Measurements from ENCODE around the gene PPP1R3E.
"Not testable (repeated sequence)": the region's sequence is repeated elsewhere in the genome, so short reads cannot be mapped to it uniquely, and the experiment has no call there.

The PPP1R3E gene

DNA sequence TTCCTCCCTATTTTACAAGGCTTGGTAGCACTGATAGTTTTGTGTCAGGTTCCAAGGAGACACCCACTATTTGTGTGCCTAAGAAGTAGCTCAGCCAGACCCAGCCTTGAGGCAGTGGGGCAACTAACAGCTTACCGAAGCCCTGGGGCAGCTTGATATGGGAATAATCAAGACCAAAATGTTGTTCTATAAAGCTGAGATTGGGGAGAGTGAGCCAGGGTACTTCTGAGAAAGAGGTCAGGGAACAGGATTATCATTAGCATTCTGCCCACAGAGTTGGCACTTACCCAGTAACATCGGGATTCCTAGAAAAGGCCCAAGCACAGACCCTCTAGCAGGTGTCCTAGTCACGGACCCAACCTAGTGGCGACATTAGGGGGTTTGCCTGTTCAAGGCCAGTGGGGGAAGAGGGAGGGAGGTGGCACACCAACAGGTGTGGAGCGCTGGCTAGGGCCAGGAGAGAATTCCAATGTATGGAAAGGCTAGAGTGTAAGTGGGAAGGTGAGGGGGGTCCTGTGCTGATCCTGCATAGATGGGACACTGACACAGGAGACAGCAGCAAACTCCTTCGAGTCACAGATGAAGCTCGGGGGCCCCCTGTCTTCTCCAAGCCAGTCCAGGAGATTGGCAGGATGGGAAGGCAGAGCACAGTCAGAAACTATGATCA lies 4.9 kb downstream of the PPP1R3E start:
- DNase-seq (ENCODE audit: low read depth in 2 of 2, low spot score in 1 of 2), result no peak

DNA sequence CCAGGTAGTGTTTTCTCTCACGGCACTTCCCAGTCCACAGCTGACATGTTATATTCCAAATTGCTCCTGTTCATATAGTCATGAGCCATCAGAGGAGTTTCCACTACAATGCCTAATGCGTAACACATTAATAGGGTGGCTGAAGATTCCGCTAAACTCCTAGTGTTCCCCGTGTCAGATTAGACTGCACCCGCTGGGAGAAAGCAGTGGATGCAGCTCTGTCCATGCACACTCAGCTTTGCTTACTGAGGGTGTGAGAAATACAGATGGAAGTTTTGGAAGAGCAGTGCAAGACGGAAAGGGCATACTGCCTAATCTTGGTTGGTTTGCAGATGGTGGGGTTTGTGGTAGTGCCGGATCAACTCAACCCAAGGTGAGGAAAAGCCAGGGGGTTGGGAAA lies 5.6 kb downstream of the PPP1R3E start:
- no peak for DNase-seq (ENCODE audit: low read depth in 2 of 2, low spot score in 1 of 2)

DNA sequence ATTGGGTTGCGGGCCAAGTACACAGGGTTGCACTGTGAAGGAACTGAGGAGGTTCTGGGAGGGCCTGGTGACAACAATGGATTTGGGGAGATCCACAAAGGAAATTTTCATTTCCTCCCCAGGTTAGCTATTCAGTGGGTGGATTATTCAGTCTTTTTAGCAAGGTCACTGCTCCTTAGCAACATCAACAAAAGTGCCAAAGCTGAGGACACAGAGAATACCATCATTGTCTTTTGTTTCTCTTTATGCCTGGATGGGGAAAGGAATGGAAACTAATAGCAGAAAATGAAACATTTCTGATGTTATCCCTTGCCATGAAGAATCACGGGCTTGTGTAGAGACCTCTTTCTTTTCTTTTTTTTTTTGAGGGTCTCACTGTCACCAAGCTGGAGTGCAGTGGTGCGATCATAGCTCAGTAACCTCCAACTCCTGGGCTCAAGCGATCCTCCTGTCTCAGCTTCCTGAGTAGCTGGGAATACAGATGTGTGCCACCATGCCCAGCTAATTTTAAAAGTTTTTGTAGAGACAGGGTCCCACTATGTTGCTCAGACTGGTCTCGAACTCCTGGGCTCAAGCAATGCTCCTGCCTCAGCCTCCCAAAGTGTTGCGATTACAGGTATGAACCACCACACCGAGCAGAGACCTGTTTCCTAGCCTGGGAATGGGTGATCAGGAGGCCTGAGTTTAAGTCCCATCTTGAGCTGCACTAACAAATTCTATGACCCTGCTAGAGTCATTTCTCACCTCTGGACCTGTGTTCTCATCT lies 6.5 kb downstream of the PPP1R3E start:
- DNase-seq (ENCODE audit: low read depth in 2 of 2, low spot score in 1 of 2), result no peak

DNA sequence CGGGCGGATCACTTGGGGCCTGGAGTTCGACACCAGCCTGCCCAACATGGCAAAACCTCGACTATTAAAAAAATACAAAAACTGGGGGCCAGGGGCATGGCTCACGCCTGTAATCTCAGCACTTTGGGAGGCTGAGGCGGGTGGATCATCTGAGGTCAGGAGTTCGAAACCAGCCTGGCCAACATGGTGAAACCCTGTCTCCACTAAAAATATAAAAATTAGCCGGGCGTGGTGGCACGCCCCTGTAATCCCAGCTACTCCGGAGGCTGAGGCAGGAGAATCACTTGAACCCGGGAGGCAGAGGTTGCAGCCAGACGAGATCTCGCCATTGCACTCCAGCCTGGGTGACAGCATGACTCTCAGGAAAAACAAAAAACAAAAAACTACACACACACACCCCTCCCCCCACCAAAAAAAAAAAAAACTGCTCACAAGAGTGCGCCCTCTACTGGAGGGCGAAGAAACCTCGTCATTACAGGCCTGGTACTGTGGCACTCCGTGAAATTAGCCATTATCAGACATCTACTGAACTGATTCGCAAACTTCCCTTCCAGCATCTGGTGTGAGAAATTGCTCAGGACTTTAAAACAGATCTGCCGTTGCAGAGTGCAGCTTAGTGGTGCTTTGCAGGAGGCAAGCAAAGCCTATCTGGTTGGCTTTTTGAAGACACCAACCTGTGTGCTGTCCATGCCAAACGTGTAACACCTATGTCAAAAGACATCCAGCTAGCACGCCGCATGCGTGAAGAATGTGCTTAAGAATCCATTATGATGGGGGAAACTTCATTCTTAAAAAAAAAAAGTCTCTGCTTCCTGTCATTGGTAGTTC lies 7.7 kb downstream of the PPP1R3E start:
- peak in 1 of 2 donors; percentile 35 for DNase-seq (ENCODE audit: low read depth in 2 of 2, low spot score in 1 of 2)

DNA sequence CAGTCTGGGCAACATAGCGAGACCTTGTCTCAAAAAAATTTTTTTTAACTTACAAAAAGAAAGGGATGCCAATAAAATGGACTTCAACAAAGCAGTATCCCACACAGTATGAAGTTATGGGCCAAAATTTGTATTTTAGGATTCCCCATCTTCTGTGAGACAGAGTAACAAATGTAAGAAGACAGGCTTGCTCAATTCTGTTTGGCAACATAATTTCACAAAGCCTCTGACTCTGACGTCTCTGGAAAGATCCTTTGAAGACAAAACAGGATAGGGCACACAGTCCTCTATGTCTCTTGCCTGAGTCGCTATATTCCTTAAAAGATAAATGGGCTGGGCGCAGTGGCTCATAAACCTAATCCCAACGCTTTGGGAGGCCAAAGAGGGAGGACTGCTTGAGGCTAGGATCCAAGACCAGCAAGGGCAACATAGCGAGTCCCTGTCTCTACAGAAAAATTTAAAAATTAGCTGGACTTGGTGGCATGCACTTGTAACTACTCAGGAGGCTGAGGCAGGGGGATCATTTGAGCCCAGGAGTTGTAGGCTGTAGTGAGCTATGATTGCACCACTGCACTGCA lies 15.7 kb downstream of the PPP1R3E start:
- no peak for DNase-seq (ENCODE audit: low read depth in 2 of 2, low spot score in 1 of 2)

DNA sequence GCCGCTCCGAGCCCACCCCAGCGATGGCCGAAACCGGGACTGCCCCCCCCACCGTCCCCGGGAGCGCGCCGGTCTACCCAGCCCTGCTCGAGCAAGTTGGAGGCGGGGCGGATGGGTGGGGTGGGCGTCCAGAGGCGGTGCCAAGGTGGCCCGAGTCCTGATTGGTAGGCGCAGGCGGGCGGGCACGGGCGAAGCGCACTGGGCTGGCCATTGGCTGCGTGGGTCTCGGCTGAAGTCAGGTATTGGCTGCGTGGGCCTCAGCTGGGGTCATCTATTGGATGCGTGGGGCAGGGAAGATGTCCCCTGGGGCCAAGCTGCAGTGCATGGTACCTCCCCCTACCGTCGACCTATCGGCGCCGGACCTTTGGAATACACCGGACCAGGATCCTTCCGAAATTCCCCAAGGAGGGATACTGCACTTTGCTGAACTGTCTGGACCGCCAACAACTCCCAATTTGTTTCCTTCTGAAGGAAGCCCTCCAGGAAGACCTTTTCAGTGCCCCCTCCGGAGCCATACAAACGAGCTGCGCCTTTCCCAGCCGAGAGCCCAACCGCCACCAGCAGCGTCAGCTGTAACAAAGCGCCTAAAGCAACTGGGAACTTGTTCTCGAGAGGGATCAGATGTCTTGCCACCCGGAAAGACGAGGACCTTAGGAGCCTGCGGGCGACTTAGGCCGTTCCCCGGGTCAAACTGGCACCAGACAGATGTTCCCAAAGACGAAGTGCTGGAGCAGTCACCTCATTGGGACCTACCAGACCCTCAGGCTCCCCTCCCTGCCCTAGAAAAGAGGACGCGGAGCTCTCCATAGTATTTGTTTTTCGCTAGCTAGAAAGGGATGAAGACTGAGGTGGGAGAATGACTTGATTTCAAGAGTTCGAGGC lies 16.4 kb downstream of the PPP1R3E start, which contains the start of gene HOMEZ:
HOMEZ (minus strand) TSS at position 113 of the 882 bp plus-strand sequence. CDS start 180 bp downstream, outside the sequence.
- DNase-seq (ENCODE audit: low read depth in 2 of 2, low spot score in 1 of 2), result peak; percentile 96

DNA sequence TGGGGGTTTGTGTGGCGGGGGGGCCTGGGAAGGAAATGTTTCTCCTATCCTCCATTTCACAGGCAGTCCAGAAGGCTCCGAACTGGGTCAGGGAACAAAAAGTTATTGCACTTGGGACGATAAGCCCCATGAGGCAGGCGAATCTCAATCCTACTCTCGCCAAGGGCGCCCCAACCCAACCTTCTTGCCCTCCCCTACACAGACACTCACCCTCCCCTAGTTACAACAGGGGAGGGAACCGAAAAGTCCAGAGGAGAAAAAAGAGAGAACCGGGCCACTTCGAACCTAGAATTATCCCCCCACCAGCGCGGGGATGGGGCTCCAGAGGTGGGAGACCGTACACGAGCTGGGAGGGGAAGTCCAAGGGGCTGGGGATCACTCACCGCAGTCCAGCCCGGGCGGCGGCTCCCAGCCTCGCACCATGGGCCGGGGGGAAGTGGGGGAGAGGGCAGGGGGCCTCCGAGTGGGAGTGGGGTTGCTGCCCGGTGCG lies 17.1 kb downstream of the PPP1R3E start:
- DNase-seq (ENCODE audit: low read depth in 2 of 2, low spot score in 1 of 2), result no peak

DNA sequence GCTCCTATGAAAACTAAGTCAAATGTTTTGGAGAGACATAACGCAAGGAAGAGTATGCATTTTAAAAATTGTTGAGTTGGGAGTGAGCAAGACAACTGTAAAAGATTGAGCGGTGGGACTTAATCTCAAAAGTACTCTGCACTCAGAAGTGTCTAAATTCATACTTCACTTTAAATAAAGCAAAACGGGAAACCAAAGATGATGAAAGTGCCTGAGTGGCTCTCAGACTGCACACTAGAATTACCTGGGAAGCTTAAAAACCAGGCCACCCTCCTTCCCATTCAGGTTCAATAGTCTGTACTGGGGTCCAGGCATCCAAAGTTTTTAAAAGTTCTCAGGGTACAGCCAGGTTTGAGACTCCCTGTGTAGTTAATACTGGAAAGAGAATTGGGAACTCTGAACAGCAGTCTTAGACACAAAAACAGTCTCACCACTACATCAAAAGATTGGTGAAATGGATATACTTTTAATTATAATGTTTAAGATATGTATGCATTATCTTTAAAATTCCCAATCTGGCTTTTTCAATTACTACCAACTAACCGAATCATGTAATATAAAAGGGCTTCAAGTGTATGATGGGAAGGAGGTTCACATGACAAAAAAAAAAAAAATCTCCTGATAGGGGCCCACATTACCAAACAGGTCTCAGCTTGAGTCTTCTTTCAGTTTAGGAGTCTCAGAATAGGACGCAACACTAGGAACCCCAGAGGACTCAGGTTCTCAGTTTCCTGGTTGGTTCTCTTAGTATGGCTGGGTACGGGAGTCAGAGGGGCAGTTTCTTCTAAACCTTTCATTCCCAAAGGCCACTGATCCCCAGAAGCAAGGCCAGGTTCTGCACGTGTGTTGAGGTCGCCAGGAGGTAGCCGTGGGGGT lies 17.8 kb downstream of the PPP1R3E start:
- DNase-seq (ENCODE audit: low read depth in 2 of 2, low spot score in 1 of 2), result no peak

DNA sequence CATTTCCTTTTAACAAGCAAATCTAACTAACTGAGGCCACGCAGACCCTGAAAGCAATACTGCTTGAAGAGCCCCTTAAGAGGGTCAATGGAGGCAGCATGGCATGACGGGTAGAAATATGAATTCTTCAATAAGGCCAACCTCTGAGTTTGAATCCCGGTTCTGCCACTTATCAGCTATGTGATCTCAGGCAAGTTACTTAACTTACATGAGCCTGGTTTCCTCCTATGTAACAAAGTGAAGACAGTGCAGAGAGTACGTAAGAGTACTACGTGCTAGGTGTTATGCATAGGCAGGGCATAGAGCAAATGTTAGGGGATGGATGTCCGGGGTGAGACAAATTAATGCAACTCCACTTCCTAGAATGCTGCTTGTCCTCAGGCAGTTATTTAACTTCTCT lies 21.4 kb downstream of the PPP1R3E start:
- no peak for DNase-seq (ENCODE audit: low read depth in 2 of 2, low spot score in 1 of 2)

DNA sequence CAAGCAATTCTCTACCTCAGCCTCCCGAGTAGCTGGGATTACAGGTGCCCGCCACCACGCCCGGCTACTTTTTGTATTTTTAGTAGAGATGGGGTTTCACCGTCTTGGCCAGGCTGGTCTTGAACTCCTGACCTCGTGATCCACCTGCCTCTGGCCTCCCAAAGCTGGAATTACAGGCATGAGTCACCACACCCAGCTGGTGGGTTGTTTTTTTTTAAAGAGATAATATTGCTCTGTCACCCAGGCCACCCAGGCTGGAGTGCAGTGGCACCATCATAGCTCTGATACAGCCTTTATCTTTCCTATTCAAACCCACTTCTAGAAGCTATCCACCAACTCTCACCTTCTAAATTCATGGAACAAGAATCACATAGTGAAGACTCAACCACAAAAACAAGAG lies 24.7 kb downstream of the PPP1R3E start:
- not testable (repeated sequence) for DNase-seq (ENCODE audit: low read depth in 2 of 2, low spot score in 1 of 2)

DNA sequence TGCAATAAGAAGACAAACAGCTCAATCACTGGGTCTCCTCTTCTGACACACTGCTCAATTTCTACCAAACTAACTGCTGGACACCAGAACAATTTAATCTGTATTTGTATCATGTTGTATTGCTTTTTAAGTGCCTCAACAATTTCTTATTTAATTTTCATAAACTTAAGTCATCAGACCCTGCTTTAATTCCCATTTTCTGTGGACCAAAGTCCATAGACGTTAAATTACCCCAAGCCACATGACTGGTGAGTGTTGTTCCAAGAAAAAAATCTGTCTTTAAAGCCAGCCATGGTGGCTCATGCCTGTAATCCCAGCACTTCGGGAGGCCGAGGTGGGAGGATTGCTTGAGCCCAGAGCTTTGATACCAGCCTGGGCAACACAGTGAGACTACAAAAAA lies 25.5 kb downstream of the PPP1R3E start:
- DNase-seq (ENCODE audit: low read depth in 2 of 2, low spot score in 1 of 2), result no peak

DNA sequence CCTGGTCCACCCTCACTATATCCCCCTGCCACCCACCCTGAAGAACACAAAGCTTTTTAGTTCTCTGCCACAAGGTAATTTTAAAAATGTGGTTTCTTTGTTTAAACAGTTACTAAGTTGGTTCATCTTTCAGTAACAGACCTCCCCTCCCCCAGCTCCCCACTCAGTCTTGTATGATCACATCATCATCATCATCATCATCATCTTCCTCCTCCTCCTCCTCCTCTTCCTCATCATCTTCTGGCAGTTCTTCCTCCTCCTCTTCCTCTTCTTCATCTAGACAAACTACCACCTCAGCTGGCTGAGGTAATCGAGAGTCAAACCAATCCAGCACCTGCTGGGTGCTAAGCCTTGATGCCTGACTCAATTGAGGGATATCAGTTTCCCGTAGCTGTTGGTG lies 27.2 kb downstream of the PPP1R3E start:
- DNase-seq (ENCODE audit: low read depth in 2 of 2, low spot score in 1 of 2), result no peak

DNA sequence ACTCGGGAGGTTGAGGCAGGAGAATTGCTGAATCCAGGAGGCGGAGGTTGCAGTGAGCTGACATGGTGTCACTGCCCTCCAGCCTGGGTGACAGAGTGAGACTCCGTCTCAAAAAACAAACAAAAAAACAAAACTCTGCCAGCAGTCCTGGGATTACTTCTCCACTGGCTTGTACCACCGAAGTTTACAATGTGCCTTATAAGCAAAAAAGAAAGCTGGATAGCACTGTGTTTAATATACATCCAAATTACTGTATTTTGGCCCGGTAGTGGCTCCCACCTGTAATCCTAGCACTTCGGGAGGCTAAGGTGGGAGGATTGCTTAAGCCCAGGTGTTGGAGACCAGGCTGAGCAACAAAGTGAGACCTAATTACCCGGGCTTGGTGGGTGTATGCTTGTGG lies 33.5 kb downstream of the PPP1R3E start:
- DNase-seq (ENCODE audit: low read depth in 2 of 2, low spot score in 1 of 2), result no peak

DNA sequence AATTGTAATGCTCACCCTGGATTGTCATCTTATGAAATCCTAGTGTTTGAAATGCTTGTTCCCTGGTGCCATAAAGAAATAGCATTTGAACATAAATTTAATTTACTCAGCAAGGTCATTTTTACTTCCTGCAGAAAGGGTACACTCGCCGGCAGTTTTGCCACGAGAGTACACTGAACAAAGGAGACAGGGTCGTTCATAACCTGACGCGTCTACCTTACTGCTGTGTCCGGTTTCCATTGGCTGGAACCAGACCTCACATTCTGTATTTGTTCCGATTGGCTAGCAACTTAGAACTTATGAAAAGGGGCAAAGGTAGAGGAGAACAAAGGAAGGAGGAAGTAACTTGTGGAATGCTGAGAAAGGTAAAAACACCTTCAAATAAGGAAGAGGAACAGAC lies 41.8 kb downstream of the PPP1R3E start:
- DNase-seq (ENCODE audit: low read depth in 2 of 2, low spot score in 1 of 2), result not testable (repeated sequence)

DNA sequence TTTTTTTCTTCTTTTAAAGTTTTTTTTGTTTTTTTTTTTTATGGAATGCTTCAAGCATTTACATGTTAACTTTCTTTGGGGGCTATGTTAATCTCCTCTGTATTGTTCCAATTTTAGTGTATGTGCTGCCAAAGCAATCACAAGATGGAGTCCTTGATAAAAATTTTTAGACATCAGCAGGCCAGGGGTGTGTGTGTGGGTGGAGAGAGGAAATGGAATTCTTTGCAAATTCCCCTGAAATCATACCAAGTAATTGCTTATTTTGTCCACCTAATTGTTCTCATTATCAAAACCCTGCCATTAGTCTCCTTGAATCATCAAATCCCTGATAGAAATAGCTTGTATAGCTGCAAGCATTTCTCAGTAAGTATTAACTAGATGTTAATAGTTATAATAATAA lies 43.2 kb downstream of the PPP1R3E start:
- DNase-seq (ENCODE audit: low read depth in 2 of 2, low spot score in 1 of 2), result no peak

DNA sequence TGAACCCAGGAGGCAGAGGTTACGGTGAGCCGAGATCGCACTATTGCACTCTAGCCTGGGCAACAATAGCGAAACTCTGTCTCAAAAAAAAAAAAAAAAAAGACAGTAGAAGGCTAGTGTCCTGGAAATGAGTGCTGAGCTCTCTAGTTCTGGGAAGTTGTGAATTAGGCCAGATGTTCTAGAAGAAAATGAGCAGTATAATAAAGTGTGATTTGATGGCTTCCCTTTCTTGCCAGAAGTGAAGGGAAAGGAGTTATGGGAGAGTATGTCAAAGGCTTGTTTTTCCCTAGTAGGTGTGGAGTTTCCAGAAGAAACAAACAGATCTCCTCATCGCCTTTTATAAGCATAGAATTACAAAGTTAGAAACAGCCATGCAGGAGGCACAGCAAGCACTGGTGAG lies 44.4 kb downstream of the PPP1R3E start:
- no peak for DNase-seq (ENCODE audit: low read depth in 2 of 2, low spot score in 1 of 2)

DNA sequence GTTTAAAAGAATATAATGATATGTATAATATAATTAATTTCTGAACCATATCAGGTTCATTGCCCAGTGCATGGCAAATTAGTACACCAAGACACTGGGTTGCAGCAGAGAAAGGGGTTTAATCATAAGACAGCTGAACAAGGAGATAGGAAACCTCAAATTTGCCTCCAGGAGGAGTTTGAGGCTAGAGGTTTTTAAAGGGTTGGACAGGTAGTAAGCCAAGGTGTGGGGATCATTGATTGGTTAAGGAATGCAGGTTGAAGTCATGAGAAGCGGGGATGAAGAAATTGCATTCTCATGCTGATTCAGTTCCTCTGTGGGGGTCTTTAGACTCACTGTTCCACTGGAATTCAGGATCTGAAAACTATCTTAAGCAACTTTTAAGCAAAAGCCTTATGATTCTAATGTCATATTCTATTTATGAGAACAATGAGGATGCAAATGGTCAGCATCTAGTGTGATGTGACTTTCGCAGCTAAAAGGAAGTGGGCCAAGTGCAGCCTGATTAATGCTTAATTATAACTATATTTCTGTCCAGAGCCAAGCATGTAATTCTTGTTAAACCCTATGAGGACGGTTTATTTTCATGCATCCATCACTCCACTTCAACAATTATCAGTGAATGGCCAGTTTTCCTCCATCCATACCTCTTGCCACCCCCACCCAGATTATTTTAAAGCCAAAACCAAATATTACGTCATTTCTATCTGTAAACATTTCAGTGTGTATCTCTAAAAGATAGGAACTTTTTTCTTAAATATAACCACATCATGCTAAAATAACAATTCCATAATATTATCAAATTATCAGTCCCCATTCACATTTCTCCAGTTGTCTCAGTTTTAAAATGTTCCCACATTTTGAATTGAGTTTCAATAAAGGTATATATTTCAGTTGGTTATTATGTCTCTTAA lies 50.0 kb downstream of the PPP1R3E start:
- no peak for DNase-seq (ENCODE audit: low read depth in 2 of 2, low spot score in 1 of 2)

DNA sequence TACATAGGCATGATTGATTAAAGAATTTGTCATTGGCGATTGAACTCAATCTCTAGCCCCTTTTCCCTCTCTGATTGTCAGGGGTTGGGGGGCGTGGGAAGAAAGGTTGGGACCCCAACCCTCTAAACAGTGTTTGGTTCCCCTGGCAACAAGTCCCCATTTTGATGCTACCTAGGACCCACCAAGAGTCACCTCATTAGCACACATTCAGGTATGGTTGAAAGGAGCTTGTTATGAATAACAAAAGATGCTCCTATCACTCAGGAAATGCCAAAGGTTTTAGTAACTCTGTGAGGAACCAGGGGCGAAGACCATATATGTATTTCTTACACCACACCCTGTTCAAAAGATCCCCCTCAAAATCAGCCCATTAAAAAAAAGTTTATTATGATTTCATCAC lies 50.7 kb downstream of the PPP1R3E start:
- no peak for DNase-seq (ENCODE audit: low read depth in 2 of 2, low spot score in 1 of 2)
